Measurements from ENCODE around the gene SPPL2B.

DNA sequence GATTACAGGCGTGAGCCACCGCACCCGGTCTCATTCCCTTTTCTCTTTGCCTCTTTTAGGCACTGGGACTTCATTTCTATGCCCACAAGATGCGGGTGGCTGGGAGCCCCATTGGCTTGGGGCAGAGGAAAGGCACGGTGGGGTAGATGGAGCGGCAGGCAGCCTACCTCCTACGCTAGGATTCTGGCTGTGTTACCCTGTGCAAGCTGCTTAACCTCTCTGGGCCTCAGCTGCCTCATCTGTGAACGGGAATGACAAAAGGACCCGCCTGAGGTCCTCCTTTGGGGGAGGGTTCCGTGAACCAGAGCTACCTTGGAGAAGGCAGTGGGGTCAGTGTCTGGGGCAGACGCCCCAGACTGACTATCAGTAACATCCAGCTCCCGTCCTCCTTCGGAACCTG lies 11.2 kb upstream of the SPPL2B start:
- TF ChIP-seq TAF1 (IDR thresholded peaks at IDR 0.05; ENCODE audit: borderline replicate concordance, insufficient read depth, low read length) (no peak), SIN3A (IDR thresholded peaks at IDR 0.05; ENCODE audit: borderline replicate concordance, insufficient read depth, low read length) (no peak), POLR2AphosphoS5 (IDR thresholded peaks at IDR 0.05; ENCODE audit: low read depth, low read length) (no peak), FOXP2 (optimal IDR thresholded peaks at IDR 0.05; ENCODE audit: borderline replicate concordance, extremely low read depth, extremely low read length, insufficient read depth) (no peak)
- TF ChIP-seq, protein P1, sequence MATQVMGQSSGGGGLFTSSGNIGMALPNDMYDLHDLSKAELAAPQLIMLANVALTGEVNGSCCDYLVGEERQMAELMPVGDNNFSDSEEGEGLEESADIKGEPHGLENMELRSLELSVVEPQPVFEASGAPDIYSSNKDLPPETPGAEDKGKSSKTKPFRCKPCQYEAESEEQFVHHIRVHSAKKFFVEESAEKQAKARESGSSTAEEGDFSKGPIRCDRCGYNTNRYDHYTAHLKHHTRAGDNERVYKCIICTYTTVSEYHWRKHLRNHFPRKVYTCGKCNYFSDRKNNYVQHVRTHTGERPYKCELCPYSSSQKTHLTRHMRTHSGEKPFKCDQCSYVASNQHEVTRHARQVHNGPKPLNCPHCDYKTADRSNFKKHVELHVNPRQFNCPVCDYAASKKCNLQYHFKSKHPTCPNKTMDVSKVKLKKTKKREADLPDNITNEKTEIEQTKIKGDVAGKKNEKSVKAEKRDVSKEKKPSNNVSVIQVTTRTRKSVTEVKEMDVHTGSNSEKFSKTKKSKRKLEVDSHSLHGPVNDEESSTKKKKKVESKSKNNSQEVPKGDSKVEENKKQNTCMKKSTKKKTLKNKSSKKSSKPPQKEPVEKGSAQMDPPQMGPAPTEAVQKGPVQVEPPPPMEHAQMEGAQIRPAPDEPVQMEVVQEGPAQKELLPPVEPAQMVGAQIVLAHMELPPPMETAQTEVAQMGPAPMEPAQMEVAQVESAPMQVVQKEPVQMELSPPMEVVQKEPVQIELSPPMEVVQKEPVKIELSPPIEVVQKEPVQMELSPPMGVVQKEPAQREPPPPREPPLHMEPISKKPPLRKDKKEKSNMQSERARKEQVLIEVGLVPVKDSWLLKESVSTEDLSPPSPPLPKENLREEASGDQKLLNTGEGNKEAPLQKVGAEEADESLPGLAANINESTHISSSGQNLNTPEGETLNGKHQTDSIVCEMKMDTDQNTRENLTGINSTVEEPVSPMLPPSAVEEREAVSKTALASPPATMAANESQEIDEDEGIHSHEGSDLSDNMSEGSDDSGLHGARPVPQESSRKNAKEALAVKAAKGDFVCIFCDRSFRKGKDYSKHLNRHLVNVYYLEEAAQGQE (IDR thresholded peaks at IDR 0.05; ENCODE audit: insufficient read depth in 1 of 2, low read depth in 2 of 2, low read length in 2 of 2) = no peak

Data from PFSK-1 (cell line).